ENCODE measurements around the gene GDF10. TPM values are rescaled to one million over a fixed set of nuclear protein-coding genes. Genes with fewer than 3 reads are reported as not detected.
A peak's percentile ranks its signal among the peaks of the same experiment; 100 is the strongest.

The GDF10 gene
- total RNA-seq, 1 donor from 2014 or later, result 14.5 TPM

DNA sequence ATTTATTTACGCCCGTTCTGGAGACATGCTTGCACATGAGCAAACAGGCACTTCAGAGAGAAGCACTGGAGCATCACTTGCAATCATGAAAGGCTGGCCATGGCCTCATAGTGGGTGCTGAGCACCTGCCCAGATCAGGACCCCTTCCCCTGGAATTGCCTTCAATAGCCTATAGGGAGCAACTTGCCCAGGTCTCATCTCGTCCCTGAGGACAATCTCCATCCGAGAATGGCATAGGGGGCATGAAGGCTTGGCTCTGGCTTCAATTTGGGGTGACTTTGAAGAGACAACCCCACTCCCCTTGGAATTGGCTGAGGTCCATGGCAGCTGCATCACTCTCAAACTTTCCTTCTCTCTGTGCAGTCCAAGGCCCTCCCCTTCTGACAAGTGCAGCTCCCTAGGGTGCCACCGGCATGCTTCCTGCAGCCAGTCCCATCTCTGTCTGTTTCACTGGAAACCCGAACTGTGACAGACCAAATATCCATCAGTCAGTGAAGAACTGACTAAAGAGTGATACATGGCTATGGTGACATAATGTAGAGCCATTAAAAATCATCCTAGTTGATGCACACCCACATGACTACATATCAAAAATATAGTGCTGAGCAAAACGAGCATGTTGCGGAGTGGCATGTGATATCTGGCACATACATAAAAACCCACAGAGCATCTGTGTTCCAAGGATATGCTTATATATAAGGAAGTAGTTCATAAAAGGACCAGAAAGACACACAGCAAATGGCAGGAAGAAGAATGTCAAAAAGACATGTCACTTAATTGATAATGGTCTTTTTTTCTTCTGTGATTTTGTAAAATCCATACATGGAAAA lies 34.7 kb downstream of the GDF10 start:
- intact Hi-C loops (cut with DNase I), result no loop called here
- Histone ChIP-seq H3K27me3 (ENCODE audit: low read depth) (no peaks in the 10 kb centered on the region), H3K9me3 (no peaks in the 10 kb centered on the region), H3K27ac (no peak overlapping the region), H3K4me1 (no peaks in the 10 kb centered on the region), H3K36me3 (no peaks in the 10 kb centered on the region), H3K4me3 (no peak overlapping the region)
- ATAC-seq (no peak), DNase-seq (no peak)
- TF ChIP-seq, protein P1, sequence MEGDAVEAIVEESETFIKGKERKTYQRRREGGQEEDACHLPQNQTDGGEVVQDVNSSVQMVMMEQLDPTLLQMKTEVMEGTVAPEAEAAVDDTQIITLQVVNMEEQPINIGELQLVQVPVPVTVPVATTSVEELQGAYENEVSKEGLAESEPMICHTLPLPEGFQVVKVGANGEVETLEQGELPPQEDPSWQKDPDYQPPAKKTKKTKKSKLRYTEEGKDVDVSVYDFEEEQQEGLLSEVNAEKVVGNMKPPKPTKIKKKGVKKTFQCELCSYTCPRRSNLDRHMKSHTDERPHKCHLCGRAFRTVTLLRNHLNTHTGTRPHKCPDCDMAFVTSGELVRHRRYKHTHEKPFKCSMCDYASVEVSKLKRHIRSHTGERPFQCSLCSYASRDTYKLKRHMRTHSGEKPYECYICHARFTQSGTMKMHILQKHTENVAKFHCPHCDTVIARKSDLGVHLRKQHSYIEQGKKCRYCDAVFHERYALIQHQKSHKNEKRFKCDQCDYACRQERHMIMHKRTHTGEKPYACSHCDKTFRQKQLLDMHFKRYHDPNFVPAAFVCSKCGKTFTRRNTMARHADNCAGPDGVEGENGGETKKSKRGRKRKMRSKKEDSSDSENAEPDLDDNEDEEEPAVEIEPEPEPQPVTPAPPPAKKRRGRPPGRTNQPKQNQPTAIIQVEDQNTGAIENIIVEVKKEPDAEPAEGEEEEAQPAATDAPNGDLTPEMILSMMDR (IDR thresholded peaks at IDR 0.05), result no peak

DNA sequence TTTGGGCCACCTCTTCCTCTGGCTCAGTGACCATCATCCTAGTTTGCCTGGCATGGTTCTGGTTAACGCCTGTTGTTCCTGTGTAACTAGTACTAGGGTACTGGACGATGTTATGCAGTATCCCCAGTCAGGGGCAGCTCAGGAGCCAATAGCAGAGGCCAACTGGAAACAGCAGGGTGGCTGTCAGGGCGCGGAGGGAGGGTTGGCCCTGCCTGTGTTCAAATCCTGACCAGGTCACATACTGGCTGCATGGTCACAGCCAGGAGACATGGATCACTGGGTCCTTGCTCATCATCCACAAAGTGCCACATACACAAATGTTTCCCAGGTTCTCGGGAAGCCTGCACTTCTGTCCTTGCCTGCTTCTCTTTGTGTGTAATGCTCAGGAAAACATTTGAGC lies 35.9 kb downstream of the GDF10 start:
- Histone ChIP-seq H3K36me3 (no peaks in the 10 kb centered on the region), H3K9me3 (no peaks in the 10 kb centered on the region), H3K27ac (no peak overlapping the region), H3K4me1 (no peaks in the 10 kb centered on the region), H3K27me3 (ENCODE audit: low read depth) (peaks cover 4% of the 10 kb centered on the region), H3K4me3 (no peak overlapping the region)
- ATAC-seq (no peak), DNase-seq (no peak)
- intact Hi-C loops (cut with DNase I), result no loop called here
- TF ChIP-seq, protein P1 (IDR thresholded peaks at IDR 0.05), result no peak

DNA sequence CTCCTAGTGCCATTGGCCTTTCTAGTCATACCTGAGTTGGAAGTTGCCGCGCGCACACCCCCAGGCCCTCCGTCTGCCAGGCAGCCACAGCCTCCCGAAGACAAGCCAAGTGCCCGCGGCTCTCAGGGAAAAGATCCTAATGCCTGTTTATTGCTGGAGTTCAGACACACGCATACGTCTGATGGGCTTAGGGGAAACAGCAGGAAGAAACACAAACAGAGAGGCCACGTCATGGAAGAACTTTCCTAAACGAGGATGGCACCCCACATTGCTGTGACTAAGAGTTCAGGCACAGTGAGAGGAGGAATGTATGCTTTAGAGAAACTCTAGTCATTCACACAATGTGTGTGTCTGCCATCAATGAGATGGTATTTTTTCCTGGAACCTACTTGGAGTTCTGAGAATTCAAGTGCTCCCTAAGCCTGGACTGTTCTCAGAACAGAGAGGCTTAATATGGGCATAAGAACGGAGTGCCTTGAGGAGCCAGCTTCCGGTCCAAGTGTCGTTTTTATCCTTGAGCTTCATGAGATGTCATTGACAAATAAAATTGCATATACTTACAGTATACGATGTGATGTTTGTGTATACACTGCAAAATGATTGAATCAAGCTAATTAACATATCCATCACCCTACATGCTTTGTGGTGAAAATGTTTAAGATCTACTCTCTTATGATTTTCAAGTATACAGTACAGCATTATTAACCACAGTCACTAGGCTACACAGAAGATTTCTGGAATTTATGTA lies 36.6 kb downstream of the GDF10 start:
- no peak for DNase-seq

DNA sequence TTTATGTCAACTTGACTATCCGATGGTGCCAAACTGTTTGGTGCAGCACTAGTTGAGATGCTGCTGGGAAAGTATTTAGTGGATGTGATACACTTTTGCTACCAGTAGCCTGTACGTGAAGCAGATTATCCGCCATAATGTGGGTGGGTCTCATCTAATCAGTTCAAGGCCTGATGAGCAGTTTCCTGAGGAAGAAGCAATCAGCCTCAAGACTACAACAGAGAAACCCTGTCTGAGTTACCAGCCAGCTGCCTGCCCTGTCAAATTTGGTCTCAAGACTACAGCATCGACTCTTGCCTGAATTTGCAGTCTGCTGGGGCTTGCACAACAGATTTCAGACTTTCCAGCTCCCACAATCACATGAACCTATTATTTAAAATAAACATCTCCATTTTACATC lies 37.3 kb downstream of the GDF10 start:
- H3K27me3 ChIP-seq (ENCODE audit: low read depth), result peaks cover 4% of the 10 kb centered on the region
- H3K9me3 ChIP-seq, result no peaks in the 10 kb centered on the region
- H3K4me1 ChIP-seq, result no peaks in the 10 kb centered on the region
- TF ChIP-seq, protein P1 (IDR thresholded peaks at IDR 0.05), result no peak
- H3K27ac ChIP-seq, result no peak overlapping the region
- DNase-seq (no peak), ATAC-seq (no peak)
- H3K4me3 ChIP-seq, result no peak overlapping the region
- H3K36me3 ChIP-seq, result no peaks in the 10 kb centered on the region
- intact Hi-C loops (cut with DNase I), result no loop called here

More for the DNA sequence above, 36.6 kb downstream of the GDF10 start:
- ATAC-seq, result no peak
- no peaks in the 10 kb centered on the region for H3K9me3 ChIP-seq
- TF ChIP-seq, protein P1 (IDR thresholded peaks at IDR 0.05), result no peak
- H3K4me1 ChIP-seq, result no peaks in the 10 kb centered on the region
- H3K27ac ChIP-seq, result no peak overlapping the region
- H3K27me3 ChIP-seq (ENCODE audit: low read depth), result peaks cover 4% of the 10 kb centered on the region
- intact Hi-C loops (cut with DNase I), result no loop called here
- no peak overlapping the region for H3K4me3 ChIP-seq
- no peaks in the 10 kb centered on the region for H3K36me3 ChIP-seq

DNA sequence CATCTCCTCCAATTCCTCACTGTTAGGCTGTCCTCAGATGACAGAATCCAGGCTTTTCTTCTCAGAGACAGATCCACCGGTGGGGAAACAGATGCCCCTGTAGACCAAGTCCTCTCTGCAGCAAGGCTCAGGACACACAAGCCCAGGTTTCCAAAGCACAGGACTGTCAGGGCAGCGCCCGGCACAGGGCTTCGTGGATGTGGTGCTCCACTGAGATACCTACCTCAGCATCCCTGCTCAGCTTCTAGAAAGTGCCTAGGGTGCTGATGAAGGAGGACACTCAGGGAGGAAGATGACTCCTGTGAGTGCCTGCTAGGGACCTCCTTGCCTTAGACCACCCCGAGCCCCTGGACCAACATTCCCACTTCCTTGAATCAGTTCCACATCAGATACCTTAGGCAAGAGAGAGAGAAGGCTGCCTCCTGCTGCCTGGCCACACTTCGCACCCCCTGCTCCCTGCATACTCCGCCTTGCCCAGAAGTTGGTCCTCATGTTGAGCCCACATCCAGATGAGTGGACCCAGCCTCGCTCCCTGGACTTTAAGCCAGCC lies 39.3 kb downstream of the GDF10 start:
- DNase-seq, result no peak
- TF ChIP-seq, protein P1 (IDR thresholded peaks at IDR 0.05), result no peak
- Histone ChIP-seq H3K36me3 (no peaks in the 10 kb centered on the region), H3K9me3 (no peaks in the 10 kb centered on the region), H3K27ac (no peak overlapping the region), H3K4me1 (no peaks in the 10 kb centered on the region), H3K27me3 (ENCODE audit: low read depth) (peaks cover 4% of the 10 kb centered on the region), H3K4me3 (no peak overlapping the region)
- intact Hi-C loops (cut with DNase I), result no loop called here
- peak in 1 of 2 donors; percentile 13 for ATAC-seq

Data from lower lobe of right lung (tissue), 2 donors.